Fibroblast of lung (primary cell): ENCODE results near the gene MBD4.

Experiments
- CTCF ChIP-seq, 2 donors: IDR thresholded peaks in 1 of 2; conservative IDR thresholded peaks in 1 of 2; 1 replicate in 1 of 2; 2 replicates in 1 of 2; pipeline ENCODE4 v1.5.1; 2011 to 2012; ENCODE audit warnings: low read length in 2 of 2, control low read depth in 1 of 2, inconsistent platforms in 1 of 2, low read depth in 1 of 2, mild to moderate bottlenecking in 1 of 2
- EZH2 ChIP-seq: IDR thresholded peaks from 2 replicates; pipeline ENCODE4 v1.5.1; 2012; ENCODE audit warnings: low read length, control low read depth, mild to moderate bottlenecking; ENCODE audit errors: missing control alignments

- TF ChIP-seq CTCF (conservative IDR thresholded peaks at IDR 0.05 in 1 of 2, IDR thresholded peaks at IDR 0.05 in 1 of 2; ENCODE audit: low read depth in 1 of 2, low read length in 2 of 2) (no peak), EZH2 (no peak)
Observed at GRCh38 chr3:129461022-129461421, 21.3 kb upstream of the MBD4 start.
